Measurements from ENCODE around the gene TPPP2. TPM values are rescaled to one million over a fixed set of nuclear protein-coding genes. Genes with fewer than 3 reads are reported as not detected.

TPPP2 gene
- total RNA-seq, 2 donors from 2014 or later, result 0.73 to 1.7 TPM

DNA sequence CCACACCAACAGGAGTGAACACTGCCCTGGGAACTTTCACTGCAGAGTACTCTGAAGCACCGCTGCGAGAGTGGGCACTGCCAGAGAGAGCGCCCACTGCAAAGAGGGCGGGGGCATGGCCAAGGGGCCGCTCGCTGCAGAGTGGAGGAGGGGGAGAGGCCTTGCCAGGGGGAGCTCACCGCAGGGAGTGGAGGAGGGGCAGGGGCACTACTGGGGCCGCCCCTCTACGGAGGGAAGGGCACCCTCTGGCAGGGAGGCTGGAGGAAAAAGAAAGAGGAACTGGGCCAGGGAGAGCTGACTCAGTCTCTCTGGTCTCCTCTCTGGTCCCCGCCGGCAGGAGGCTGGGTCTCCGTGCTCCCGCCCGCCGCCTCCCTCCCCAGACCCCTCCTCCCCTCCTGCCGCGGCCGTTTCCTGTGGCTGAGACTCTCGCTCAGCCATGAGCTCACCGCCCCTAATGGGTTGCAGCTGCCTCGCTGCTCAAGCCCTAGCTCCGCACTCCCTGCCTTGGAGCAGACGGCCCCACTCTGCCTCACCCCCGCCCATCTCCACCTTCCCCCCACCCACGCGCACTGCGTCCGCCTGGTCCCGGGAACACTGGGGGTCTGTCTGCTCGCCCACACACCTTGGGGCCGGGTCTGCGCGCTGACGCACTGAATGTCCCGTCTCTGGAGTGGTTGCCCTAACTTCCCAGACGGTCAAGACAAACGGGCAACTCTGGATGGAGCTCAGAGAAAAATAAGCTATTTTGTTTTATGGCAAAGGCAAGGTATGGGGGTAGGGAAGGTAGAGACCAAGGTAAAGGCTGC, 41.4 kb downstream of the TPPP2 start:
- Histone ChIP-seq H3K27me3 (ENCODE audit: control insufficient read depth, insufficient read depth, low read length, poor library complexity, severe bottlenecking) (no peaks in the 10 kb centered on the region), H3K4me3 (ENCODE audit: low read length) (peak overlapping the region; percentile 93), H3K36me3 (ENCODE audit: control insufficient read depth, insufficient read depth, low read length) (peaks cover 38% of the 10 kb centered on the region), H3K4me1 (ENCODE audit: control insufficient read depth, insufficient read depth, low read length) (peaks cover 4% of the 10 kb centered on the region), H3K9me3 (ENCODE audit: control insufficient read depth, low read length) (no peaks in the 10 kb centered on the region), H3K27ac (ENCODE audit: low read depth, low read length) (peak overlapping the region; percentile 94), H3K9ac (ENCODE audit: extremely low read depth, low read length, poor library complexity, severe bottlenecking) (peak overlapping the region; percentile 70)
- Mint-ChIP-seq H3K27ac (peak overlapping the region; percentile 95), H3K36me3 (ENCODE audit: low read depth) (peaks cover 32% of the 10 kb centered on the region), H3K4me1 (peaks cover 16% of the 10 kb centered on the region), H3K9me3 (no peaks in the 10 kb centered on the region), H3K27me3 (ENCODE audit: insufficient read depth) (peaks cover 8% of the 10 kb centered on the region), H3K4me3 (peak overlapping the region; percentile 86)
- WGBS, 2 experiments (ENCODE audit: insufficient coverage in 1 of 2, insufficient read length in 1 of 2), result 2% methylated on average over 19 to 37 of the region's 37 CpGs
- TF ChIP-seq, protein P1, sequence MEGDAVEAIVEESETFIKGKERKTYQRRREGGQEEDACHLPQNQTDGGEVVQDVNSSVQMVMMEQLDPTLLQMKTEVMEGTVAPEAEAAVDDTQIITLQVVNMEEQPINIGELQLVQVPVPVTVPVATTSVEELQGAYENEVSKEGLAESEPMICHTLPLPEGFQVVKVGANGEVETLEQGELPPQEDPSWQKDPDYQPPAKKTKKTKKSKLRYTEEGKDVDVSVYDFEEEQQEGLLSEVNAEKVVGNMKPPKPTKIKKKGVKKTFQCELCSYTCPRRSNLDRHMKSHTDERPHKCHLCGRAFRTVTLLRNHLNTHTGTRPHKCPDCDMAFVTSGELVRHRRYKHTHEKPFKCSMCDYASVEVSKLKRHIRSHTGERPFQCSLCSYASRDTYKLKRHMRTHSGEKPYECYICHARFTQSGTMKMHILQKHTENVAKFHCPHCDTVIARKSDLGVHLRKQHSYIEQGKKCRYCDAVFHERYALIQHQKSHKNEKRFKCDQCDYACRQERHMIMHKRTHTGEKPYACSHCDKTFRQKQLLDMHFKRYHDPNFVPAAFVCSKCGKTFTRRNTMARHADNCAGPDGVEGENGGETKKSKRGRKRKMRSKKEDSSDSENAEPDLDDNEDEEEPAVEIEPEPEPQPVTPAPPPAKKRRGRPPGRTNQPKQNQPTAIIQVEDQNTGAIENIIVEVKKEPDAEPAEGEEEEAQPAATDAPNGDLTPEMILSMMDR (conservative IDR thresholded peaks at IDR 0.05), result peak; percentile 31
- DNase-seq, result peak; percentile 96

DNA sequence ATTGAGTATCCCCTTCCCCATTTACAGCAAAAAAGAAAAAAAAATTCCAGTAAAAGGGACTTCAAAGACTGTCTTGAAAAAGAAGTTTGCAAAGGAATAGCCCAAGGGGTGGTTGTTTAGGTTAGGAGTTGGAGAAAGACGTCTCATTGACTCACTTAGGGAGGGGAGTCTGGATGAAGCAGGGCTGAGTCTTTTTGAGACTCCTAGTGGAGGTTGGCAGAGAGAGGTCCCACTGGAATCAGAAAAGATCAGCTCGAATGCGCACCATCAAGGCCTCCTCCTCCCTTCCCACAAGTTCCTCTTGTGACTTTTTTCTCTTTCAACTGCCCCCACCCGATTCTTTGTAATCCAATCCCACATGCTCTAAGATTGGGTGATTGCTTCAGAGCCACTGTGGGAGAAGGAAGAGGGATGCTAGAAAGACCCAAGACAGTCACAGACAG, 42.0 kb downstream of the TPPP2 start:
- Mint-ChIP-seq H3K4me1 (peaks cover 16% of the 10 kb centered on the region), H3K27me3 (ENCODE audit: insufficient read depth) (peaks cover 5% of the 10 kb centered on the region), H3K36me3 (ENCODE audit: low read depth) (peaks cover 34% of the 10 kb centered on the region), H3K9me3 (no peaks in the 10 kb centered on the region), H3K4me3 (peak overlapping the region; percentile 86), H3K27ac (peak overlapping the region; percentile 95)
- H3K4me3 ChIP-seq (ENCODE audit: low read length), result peak overlapping the region; percentile 93
- no peaks in the 10 kb centered on the region for H3K27me3 ChIP-seq (ENCODE audit: control insufficient read depth, insufficient read depth, low read length, poor library complexity, severe bottlenecking)
- peaks cover 42% of the 10 kb centered on the region for H3K36me3 ChIP-seq (ENCODE audit: control insufficient read depth, insufficient read depth, low read length)
- peaks cover 4% of the 10 kb centered on the region for H3K4me1 ChIP-seq (ENCODE audit: control insufficient read depth, insufficient read depth, low read length)
- DNase-seq, result no peak
- 27 to 40% methylated on average over 3 to 4 of the region's 4 CpGs for WGBS, 2 experiments (ENCODE audit: insufficient coverage in 1 of 2, insufficient read length in 1 of 2)
- TF ChIP-seq, protein P1 (conservative IDR thresholded peaks at IDR 0.05), result peak; percentile 40
- peak overlapping the region; percentile 94 for H3K27ac ChIP-seq (ENCODE audit: low read depth, low read length)
- H3K9ac ChIP-seq (ENCODE audit: extremely low read depth, low read length, poor library complexity, severe bottlenecking), result peak overlapping the region; percentile 70
- no peaks in the 10 kb centered on the region for H3K9me3 ChIP-seq (ENCODE audit: control insufficient read depth, low read length)

DNA sequence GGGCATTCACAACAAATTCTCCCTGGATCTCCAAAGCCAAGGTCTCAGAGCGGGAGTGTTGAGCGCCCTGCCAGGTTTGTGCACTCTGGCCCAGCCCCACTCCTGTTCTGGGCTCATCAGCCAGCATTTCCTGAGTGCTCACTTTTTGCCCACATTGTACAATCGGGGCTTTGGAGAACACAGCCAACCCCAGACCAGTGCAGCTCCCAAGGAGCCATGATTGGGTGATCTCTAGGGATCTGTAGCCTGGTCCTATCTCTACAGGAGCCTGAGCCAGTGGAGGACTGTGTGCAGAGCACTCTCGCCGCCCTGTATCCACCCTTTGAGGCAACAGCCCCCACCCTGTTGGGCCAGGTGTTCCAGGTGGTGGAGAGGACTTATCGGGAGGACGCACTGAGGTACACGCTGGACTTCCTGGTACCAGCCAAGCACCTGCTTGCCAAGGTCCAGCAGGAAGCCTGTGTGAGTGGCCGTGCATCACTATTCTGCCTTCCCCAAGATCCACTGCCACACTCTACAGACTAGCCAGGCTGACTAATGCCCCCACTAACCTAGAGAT, 42.8 kb downstream of the TPPP2 start:
- Mint-ChIP-seq H3K36me3 (ENCODE audit: low read depth) (peaks cover 42% of the 10 kb centered on the region), H3K9me3 (no peaks in the 10 kb centered on the region), H3K4me3 (peak overlapping the region; percentile 86), H3K27me3 (ENCODE audit: insufficient read depth) (peaks cover 2% of the 10 kb centered on the region), H3K27ac (peak overlapping the region; percentile 44), H3K4me1 (peaks cover 16% of the 10 kb centered on the region)
- Histone ChIP-seq H3K27me3 (ENCODE audit: control insufficient read depth, insufficient read depth, low read length, poor library complexity, severe bottlenecking) (no peaks in the 10 kb centered on the region), H3K4me1 (ENCODE audit: control insufficient read depth, insufficient read depth, low read length) (peaks cover 4% of the 10 kb centered on the region), H3K9me3 (ENCODE audit: control insufficient read depth, low read length) (no peaks in the 10 kb centered on the region), H3K9ac (ENCODE audit: extremely low read depth, low read length, poor library complexity, severe bottlenecking) (no peak overlapping the region), H3K4me3 (ENCODE audit: low read length) (no peak overlapping the region), H3K27ac (ENCODE audit: low read depth, low read length) (no peak overlapping the region), H3K36me3 (ENCODE audit: control insufficient read depth, insufficient read depth, low read length) (peaks cover 49% of the 10 kb centered on the region)
- 95 to 97% methylated on average over 5 to 9 of the region's 9 CpGs for WGBS, 2 experiments (ENCODE audit: insufficient coverage in 1 of 2, insufficient read length in 1 of 2)
- no peak for DNase-seq
- TF ChIP-seq, protein P1 (conservative IDR thresholded peaks at IDR 0.05), result no peak
